Measurements from ENCODE around the gene ZNF439.
"Not testable (repeated sequence)": the region's sequence is repeated elsewhere in the genome, so short reads cannot be mapped to it uniquely, and the experiment has no call there.

The ZNF439 gene

DNA sequence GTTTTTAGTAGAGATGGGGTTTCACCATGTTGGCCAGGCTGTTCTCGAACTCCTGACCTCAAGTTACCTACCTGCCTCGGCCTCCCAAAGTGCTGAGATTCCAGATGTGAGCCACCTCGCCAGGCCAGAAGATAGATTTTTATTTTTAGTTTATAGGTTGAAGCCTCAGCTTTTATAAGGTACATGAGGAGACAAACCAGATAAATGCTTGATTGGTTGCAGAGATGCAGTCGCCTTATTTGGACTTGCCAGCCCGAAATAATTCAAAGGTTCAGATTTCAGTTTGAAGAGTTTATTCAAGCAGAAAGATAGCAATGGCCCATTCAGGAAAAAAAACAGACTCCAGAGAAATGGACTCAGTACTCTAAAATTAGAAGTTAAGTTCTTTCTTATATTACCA lies 42.1 kb downstream of the ZNF439 start:
- TF ChIP-seq, protein P1, sequence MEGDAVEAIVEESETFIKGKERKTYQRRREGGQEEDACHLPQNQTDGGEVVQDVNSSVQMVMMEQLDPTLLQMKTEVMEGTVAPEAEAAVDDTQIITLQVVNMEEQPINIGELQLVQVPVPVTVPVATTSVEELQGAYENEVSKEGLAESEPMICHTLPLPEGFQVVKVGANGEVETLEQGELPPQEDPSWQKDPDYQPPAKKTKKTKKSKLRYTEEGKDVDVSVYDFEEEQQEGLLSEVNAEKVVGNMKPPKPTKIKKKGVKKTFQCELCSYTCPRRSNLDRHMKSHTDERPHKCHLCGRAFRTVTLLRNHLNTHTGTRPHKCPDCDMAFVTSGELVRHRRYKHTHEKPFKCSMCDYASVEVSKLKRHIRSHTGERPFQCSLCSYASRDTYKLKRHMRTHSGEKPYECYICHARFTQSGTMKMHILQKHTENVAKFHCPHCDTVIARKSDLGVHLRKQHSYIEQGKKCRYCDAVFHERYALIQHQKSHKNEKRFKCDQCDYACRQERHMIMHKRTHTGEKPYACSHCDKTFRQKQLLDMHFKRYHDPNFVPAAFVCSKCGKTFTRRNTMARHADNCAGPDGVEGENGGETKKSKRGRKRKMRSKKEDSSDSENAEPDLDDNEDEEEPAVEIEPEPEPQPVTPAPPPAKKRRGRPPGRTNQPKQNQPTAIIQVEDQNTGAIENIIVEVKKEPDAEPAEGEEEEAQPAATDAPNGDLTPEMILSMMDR (IDR thresholded peaks at IDR 0.05) = no peak
- H3K4me3 ChIP-seq = no peak overlapping the region
- H3K27me3 ChIP-seq = no peaks in the 10 kb centered on the region
- no peaks in the 10 kb centered on the region for H3K9me3 ChIP-seq
- DNase-seq = no peak
- H3K36me3 ChIP-seq = peaks cover 0 to 12% (median 8%) of the 10 kb centered on the region in 3 donors
- intact Hi-C loops (cut with DNase I; ENCODE audit: low total_unique reads) = no loop called here
- peaks cover 0 to 17% (median 7%) of the 10 kb centered on the region in 4 donors for H3K4me1 ChIP-seq
- H3K27ac ChIP-seq = no peak overlapping the region

DNA sequence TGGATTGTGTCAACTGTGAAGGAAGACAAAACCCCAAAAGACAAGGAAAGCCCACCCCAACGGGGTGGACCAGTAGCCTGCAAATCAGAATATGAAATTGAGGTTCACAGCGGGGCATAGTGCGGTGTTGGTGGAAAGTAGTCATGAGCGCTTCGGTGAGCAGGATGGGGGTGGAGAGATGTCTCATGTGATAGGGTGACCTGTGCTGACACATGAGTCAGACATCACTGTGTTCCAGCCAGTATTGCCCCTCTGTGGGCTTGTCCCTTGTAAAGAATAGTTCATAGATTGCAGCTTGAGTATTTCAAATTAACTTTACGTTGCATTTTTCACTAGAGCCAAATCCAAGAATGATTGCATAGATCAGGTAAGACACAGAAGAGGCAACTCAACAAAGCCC lies 46.3 kb downstream of the ZNF439 start:
- intact Hi-C loops (cut with DNase I; ENCODE audit: low total_unique reads) = no loop called here
- DNase-seq = no peak

DNA sequence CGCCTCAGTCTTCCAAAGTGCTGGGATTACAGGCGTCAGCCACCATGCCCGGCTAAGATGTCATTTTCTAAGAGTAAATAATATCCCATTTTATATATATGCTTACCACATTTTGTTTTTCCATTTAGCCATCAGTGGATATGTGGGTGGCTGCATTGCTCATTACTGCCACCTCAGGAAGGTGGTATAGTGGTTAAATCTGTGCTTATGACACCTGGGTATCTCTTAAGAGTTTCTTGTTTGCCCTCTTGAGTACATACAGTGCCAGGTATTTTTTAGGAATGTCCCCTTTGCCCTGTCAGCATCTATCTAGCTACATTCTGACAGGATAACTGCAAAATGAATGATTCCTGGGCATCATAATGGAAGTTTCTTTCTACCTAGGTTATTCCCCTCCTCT lies 53.7 kb downstream of the ZNF439 start:
- no peak for DNase-seq
- Histone ChIP-seq H3K36me3 (peaks cover 55 to 88% (median 80%) of the 10 kb centered on the region in 3 donors), H3K9me3 (peaks cover 18 to 87% (median 79%) of the 10 kb centered on the region in 3 donors), H3K27me3 (no peaks in the 10 kb centered on the region), H3K4me3 (no peak overlapping the region), H3K27ac (no peak overlapping the region), H3K4me1 (no peaks in the 10 kb centered on the region)
- intact Hi-C loops (cut with DNase I; ENCODE audit: low total_unique reads) = no loop called here
- TF ChIP-seq, protein P1 (IDR thresholded peaks at IDR 0.05) = no peak

More for the DNA sequence above, 46.3 kb downstream of the ZNF439 start:
- Histone ChIP-seq H3K4me1 (no peaks in the 10 kb centered on the region), H3K9me3 (peaks cover 0 to 16% (median 13%) of the 10 kb centered on the region in 3 donors), H3K4me3 (no peak overlapping the region), H3K27ac (no peak overlapping the region), H3K36me3 (peaks cover 14 to 29% (median 16%) of the 10 kb centered on the region in 3 donors), H3K27me3 (no peaks in the 10 kb centered on the region)
- TF ChIP-seq, protein P1 (IDR thresholded peaks at IDR 0.05) = no peak

- Histone ChIP-seq H3K4me1 (no peaks in the 10 kb centered on the region), H3K4me3 (no peak overlapping the region), H3K27ac (no peak overlapping the region), H3K27me3 (no peaks in the 10 kb centered on the region), H3K9me3 (peaks cover 18 to 96% (median 77%) of the 10 kb centered on the region in 3 donors), H3K36me3 (peaks cover 51 to 61% (median 60%) of the 10 kb centered on the region in 3 donors)
- intact Hi-C loops (cut with DNase I; ENCODE audit: low total_unique reads) = no loop called here
- DNase-seq = no peak
- TF ChIP-seq, protein P1 (IDR thresholded peaks at IDR 0.05) = no peak
Measured at GRCh38 chr19:11905928-11906327, 57.4 kb downstream of the ZNF439 start.

DNA sequence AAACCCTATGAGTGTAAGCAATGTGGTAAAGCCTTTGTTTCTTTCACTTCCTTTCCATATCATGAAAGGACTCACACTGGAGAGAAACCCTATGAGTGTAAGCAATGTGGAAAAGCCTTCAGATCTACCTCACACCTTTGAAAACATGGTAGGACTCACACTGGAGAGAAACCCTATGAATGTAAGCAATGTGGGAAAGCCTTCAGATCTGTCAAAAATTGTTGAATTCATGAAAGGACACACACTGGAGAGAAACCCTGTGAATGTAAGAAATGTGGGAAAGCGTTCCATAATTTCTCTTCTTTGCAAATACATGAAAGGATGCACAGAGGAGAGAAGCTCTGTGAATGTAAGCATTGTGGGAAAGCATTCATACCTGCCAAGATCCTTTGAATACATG lies 63.4 kb downstream of the ZNF439 start:
- Histone ChIP-seq H3K9me3 (peaks cover 0 to 84% (median 63%) of the 10 kb centered on the region in 3 donors), H3K36me3 (peaks cover 12 to 28% (median 18%) of the 10 kb centered on the region in 3 donors)
- H3K4me3 ChIP-seq; intact Hi-C loops (cut with DNase I; ENCODE audit: low total_unique reads); H3K27me3 ChIP-seq; H3K27ac ChIP-seq; DNase-seq; H3K4me1 ChIP-seq: not testable (repeated sequence)

DNA sequence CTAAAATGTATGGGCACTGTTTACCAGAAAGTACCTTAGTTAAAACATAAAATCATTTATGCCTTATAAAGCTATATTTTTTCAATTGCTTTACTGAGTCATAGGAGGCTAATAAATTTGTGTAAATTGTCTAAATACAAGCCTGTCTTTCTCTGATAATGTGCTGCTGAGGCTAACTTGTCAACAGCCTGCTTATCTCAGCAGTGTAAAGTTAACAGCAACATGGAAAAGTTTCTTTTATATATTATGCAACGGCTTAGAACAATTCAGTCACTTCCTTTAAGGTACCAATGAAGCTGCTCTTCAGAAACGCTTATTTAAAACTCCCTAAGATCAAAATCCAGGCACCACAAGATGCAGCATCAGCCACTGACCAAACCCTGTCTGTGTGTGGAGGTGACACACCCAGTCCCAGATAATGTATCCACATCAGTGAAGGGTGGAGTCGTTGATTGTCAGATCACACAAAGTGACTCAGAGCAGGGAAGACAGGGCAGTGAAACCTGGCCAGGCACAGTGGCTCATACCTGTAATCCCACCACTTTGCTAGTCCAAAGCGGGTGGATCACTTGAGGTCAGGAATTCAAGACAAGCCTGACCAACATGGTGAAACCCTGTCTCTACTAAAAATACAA lies 66.0 kb downstream of the ZNF439 start:
- H3K27ac ChIP-seq; DNase-seq; intact Hi-C loops (cut with DNase I; ENCODE audit: low total_unique reads); H3K4me3 ChIP-seq; H3K27me3 ChIP-seq; H3K4me1 ChIP-seq: not testable (repeated sequence)
- Histone ChIP-seq H3K9me3 (peaks cover 0 to 62% (median 51%) of the 10 kb centered on the region in 3 donors), H3K36me3 (peaks cover 12 to 27% (median 18%) of the 10 kb centered on the region in 3 donors)
